GM12874 (cell line): ENCODE measurements around the gene COLEC12.

ENCODE experiments used
- TF ChIP-seq, protein P1 (sequence below): IDR thresholded peaks from 2 replicates; pipeline ENCODE4 v1.5.1; 2011; ENCODE audit warnings: low read depth, mild to moderate bottlenecking, control low read depth, low read length, moderate library complexity; ENCODE audit not compliant: insufficient read depth

COLEC12 gene

DNA sequence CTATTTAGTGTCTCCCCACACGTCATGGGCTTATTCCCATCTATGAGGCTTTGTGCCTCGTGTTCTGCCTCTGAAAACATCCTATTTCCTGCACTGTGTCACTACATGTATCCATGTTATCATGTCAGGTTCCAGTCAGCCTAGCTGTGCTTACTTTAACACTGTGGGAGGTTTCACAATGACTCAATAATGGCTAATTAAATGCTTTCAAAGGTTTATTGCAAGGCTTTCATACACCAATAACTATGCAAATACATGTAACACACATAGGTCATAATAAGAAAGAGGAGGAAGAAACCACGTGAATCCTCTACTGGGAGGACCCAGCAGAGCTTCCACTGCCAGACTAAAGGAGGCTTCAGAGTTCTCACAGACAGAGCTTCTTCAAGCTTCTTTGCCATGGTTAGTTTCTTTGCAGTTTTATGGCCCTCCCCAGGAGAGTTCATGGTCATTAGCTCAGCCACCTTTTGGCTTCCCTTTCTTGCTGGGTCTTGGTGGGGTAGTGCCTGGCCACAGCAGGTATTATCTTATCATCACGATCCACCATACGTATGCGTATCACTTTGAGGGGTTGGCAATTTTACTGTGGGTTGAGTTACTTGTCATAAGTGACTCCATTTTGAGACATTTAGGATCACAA is 5.1 kb upstream of the COLEC12 start:
- TF ChIP-seq, protein P1, sequence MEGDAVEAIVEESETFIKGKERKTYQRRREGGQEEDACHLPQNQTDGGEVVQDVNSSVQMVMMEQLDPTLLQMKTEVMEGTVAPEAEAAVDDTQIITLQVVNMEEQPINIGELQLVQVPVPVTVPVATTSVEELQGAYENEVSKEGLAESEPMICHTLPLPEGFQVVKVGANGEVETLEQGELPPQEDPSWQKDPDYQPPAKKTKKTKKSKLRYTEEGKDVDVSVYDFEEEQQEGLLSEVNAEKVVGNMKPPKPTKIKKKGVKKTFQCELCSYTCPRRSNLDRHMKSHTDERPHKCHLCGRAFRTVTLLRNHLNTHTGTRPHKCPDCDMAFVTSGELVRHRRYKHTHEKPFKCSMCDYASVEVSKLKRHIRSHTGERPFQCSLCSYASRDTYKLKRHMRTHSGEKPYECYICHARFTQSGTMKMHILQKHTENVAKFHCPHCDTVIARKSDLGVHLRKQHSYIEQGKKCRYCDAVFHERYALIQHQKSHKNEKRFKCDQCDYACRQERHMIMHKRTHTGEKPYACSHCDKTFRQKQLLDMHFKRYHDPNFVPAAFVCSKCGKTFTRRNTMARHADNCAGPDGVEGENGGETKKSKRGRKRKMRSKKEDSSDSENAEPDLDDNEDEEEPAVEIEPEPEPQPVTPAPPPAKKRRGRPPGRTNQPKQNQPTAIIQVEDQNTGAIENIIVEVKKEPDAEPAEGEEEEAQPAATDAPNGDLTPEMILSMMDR, result no peak

DNA sequence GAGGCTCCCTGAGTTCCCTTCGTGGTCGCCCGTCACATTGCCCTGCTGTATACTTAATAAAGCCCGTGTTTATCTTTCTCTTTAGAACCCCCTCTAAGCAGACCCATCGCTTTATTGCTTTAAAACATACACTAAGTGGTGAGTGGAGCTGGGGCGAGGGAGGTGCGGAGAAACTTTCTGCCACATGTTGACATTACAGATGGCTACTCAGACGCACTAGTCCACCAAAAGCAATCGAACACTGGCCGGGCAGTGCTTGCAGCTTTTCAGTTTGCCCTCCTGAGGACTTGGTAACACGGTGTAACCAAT is 859 bp upstream of the COLEC12 start:
- TF ChIP-seq, protein P1, result no peak

DNA sequence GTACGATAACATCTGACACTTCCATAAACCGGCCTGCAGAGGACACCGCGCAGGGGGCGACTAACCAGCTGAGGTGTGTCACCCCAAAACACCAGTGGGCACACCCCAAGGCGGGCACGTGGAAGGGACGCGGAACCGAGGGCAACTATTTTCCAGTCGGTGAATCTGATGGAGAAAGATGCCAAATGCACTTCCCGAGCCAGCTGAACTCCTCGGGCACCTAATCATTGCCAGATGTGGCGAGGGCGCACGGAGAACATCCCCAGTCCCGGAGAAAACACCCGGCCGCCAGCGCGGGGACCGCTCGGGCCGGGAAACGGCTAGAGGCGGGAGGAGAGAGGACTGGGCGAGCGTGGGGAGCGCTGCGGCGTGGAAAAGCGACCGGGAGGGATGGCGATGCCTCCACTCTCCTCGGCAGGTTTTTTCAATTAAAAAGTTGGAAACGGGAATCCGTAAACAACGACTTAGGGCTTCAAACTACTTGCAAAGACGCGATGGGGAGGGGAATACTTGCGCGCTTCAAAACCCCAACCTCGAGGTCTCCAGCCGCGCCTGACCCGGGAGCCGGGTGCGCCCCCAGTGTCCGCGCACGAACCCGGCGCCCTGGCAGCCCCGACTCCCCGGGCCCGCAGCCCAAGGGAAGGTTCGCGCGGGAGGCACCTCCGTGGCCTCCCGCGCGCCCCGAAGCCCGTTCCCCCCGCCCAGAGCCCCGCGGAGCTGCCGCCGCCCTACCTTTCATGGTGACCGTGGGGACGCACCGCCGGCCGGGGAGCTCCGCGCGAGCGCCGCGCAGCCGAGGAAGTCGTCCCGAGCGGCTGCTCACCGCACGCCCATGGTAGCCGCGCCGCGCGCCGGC is 497 bp downstream of the COLEC12 start:
- TF ChIP-seq, protein P1, result peak; percentile 19; the same call in 1 of the 2 replicates

DNA sequence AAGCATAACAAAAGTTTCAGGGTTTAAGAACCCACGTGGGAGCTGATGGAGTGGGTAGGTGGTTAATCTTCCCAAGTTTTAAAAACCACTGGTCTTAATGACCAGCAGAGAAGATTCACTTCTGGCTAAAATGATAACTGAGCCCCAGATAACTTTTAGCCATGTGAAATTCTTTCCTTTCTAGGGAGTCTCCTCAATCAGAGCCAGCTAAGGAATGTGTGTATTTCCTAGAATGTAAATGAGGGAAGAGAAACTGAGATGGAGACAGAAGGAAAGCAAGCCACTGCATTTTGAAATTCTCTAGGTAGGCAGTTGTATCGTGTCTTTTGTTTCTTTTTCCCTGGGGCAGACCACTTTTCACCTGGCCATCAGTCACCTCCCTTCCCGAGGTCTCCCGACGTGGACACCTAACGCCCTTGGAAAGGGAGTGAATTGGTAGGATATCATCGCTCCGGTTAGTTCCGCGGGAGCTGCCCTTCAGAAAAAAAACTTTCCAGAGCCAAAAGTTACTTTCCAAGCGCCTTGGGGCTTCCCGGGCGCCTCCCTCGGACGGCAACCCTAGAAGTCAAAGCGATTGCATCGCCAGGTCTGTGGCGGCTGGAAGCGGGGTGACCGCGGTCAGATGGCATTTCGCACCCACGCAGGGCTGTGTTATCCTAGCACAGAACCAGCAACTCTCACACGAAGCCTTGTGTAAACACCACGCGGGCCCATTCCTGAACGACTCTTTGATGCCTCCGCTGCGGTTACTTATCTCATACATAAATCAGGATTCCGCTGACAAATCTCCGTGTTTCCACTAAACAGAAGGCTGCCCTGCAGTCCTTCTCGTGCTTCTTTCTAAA is 1.3 kb downstream of the COLEC12 start:
- TF ChIP-seq, protein P1, result no peak

DNA sequence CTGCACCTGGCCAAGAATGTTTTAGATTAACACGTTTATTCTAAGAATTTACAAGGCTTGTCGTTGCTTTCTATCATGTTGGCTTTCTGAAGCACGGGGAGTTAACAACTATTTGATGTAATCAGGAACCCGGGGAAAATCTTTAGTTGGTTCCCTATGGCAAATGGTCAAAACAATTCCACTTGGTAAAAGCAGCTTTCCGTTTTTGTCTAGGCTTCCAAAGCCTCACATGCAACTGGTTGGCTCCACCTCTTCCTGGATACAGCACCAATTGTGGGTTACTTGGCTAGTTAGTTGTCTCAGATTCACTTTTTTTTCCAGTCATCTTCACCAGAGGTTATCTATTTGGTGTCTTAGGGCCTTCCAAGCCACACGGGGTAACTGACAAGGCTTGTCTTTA is 2.8 kb downstream of the COLEC12 start:
- TF ChIP-seq, protein P1, result no peak

DNA sequence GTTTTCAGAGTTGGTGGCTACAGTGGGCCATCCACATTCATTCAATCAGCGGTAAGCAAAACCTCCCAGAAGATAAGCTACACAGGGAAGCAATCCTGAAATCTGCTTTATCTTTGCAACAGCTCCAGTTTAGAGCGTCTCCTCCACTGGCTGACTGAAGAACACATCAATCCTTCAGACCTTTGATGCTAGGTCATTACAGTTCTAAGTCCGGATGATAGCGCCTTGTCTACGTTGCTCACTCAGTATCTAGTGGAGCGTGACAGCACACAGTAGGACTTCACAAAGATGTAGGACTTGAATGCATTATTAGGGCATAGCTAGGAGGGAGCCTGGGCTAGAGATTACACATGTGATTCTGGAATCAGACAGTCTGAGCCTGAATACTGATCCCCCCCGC is 5.0 kb downstream of the COLEC12 start:
- TF ChIP-seq, protein P1, result no peak

DNA sequence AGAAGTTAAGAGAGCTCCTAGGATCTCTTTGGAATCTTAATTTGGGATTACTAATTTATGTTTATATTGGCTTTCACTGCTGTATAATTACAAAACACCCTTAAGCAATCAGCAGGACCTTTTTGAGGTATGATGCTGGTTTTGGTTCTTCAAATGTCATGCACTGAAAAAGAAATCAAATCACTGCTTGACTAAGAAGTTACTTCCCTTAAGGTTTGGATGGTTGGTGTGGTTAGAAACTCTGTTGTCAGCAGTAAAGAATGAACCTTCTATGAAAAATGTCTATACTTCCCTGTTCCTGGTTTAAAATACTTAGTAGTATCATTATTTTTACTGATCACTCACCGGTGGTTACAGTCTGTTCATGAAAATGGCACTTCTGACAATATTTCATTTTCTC is 5.5 kb downstream of the COLEC12 start:
- TF ChIP-seq, protein P1, result no peak
